Sigmoid colon (tissue), 7 donors: Measurements from ENCODE around the gene TMUB1. TPM values are rescaled to one million over a fixed set of nuclear protein-coding genes. Genes with fewer than 3 reads are reported as not detected.
A peak's percentile ranks its signal among the peaks of the same experiment; 100 is the strongest.

ENCODE experiments used
- DNase-seq: peaks from one replicate; pipeline ENCODE4 v3.0.0-alpha.2; 2019
- H3K27ac ChIP-seq, 4 donors: fragments of 200-600 bp; sonication (generic); one replicate each; pipeline ENCODE4 v1.5.1; 2016 to 2019; ENCODE audit warnings: mild to moderate bottlenecking in 1 of 4
- H3K27me3 ChIP-seq, 3 donors: fragments of 200-600 bp; sonication (generic); one replicate each; pipeline ENCODE4 v1.5.1; 2019; ENCODE audit warnings: mild to moderate bottlenecking in 1 of 3
- H3K36me3 ChIP-seq, 4 donors: fragments of 200-600 bp; sonication (generic); one replicate each; pipeline ENCODE4 v1.5.1; 2016 to 2019
- H3K4me1 ChIP-seq, 4 donors: fragments of 200-600 bp; sonication (generic); one replicate each; pipeline ENCODE4 v1.5.1; 2017 to 2019
- H3K4me3 ChIP-seq, 4 donors: fragments of 200-600 bp; sonication (generic); one replicate each; pipeline ENCODE4 v1.5.1; 2017 to 2019; ENCODE audit warnings: mild to moderate bottlenecking in 2 of 4, moderate library complexity in 1 of 4
- H3K9me3 ChIP-seq, 4 donors: fragments of 200-600 bp in 3 of 4; sonication (generic) in 3 of 4; one replicate each; pipeline versions ENCODE4 v1.5.1 to v1.6.1; 2013 to 2019
- EP300 ChIP-seq, 4 donors: sonication (generic); formaldehyde crosslinking; IDR thresholded peaks; one replicate each; pipeline ENCODE4 v1.6.1; 2017; ENCODE audit warnings: antibody characterized with exemption in 4 of 4
- POLR2A ChIP-seq, 2 donors: fragments of 450-650 bp; IDR thresholded peaks; one replicate each; pipeline ENCODE4 v1.6.1; 2016; ENCODE audit warnings: antibody characterized with exemption in 2 of 2, mild to moderate bottlenecking in 2 of 2, moderate library complexity in 2 of 2
- POLR2AphosphoS5 ChIP-seq, 4 donors: sonication (generic); formaldehyde crosslinking; IDR thresholded peaks; one replicate each; pipeline ENCODE4 v1.6.1; 2017; ENCODE audit warnings: antibody characterized with exemption in 4 of 4
- WGBS, 2 donors: extraction: QIAGEN DNeasy Blood & Tissue Kit; methylation state at CpG; one replicate each; pipeline ENCODE4 v1.1.7; 2013; 5-methylcytosine and 5-hydroxymethylcytosine counted together
- intact Hi-C: fragments of 100-400 bp; cut with DNase I; formaldehyde crosslinking; loops from one replicate; pipeline ENCODE4 v1.15.1; 2023
- polyA plus RNA-seq, 3 donors: library from polyadenylated mRNA; stranded (reverse); fragments of 200-250 nt; gene quantifications; one replicate each; pipeline ENCODE4 v1.2.3, GENCODE V29; 2013
- total RNA-seq, 4 donors: library from RNA; depleted of rRNA; stranded (reverse); fragments of >200 nt; gene quantifications; one replicate each; pipeline ENCODE4 v1.1.0, GENCODE V29; 2016
- TF ChIP-seq, protein P1 (sequence below), 4 experiments: fragments of 450-650 bp in 3 of 4; fragments of 200-600 bp in 1 of 4; IDR thresholded peaks; one replicate each; pipeline ENCODE4 v1.5.1; 2016 to 2019; ENCODE audit warnings: antibody characterized with exemption in 4 of 4, mild to moderate bottlenecking in 3 of 4, moderate library complexity in 2 of 4
- donor health status: healthy with polysubstance abuse.
- donor health status: Bipolar disorder and iron deficiency.
- donor health status: healthy.

The TMUB1 gene
- total and polyA plus RNA-seq, 7 donors, result 33.4 to 74.6 (median 45.0) TPM

DNA sequence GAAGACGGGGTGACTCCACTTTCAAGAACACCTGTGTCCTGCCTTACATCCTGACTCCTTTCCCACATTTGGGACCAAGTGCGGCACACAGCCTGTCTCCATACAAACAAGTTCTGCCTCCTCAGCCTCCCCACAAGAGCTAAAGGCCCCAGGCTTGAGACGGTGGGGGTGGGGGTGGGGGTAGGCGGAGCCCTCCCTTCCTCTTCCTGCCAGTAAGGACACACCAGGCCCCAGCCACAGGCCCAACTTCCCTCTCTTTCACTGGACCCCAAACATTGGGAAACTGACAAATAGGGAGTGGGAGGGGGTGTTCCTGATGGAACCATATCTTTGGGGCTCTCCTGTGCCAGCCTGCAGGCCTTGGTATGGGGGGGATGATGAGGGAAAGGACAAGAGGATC, 30.2 kb downstream of the TMUB1 start:
- peaks cover 0 to 25% (median 19%) of the 10 kb centered on the region in 4 donors for H3K4me1 ChIP-seq
- H3K9me3 ChIP-seq, result no peaks in the 10 kb centered on the region
- no peak overlapping the region for H3K4me3 ChIP-seq
- DNase-seq, result no peak
- H3K27ac ChIP-seq, result no peak overlapping the region
- H3K27me3 ChIP-seq, result peaks cover 0 to 10% (median 0%) of the 10 kb centered on the region in 3 donors
- intact Hi-C loops, result no loop called here
- 71 to 75% methylated on average over 4 of the region's 4 CpGs for WGBS, 2 donors
- peaks cover 0 to 10% (median 0%) of the 10 kb centered on the region in 4 donors for H3K36me3 ChIP-seq
- no peak for TF ChIP-seq POLR2AphosphoS5 (IDR thresholded peaks at IDR 0.05)
- TF ChIP-seq EP300 (IDR thresholded peaks at IDR 0.05), result no peak
- TF ChIP-seq, protein P1, sequence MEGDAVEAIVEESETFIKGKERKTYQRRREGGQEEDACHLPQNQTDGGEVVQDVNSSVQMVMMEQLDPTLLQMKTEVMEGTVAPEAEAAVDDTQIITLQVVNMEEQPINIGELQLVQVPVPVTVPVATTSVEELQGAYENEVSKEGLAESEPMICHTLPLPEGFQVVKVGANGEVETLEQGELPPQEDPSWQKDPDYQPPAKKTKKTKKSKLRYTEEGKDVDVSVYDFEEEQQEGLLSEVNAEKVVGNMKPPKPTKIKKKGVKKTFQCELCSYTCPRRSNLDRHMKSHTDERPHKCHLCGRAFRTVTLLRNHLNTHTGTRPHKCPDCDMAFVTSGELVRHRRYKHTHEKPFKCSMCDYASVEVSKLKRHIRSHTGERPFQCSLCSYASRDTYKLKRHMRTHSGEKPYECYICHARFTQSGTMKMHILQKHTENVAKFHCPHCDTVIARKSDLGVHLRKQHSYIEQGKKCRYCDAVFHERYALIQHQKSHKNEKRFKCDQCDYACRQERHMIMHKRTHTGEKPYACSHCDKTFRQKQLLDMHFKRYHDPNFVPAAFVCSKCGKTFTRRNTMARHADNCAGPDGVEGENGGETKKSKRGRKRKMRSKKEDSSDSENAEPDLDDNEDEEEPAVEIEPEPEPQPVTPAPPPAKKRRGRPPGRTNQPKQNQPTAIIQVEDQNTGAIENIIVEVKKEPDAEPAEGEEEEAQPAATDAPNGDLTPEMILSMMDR (IDR thresholded peaks at IDR 0.05), result no peak
- TF ChIP-seq POLR2A (IDR thresholded peaks at IDR 0.05), result no peak

DNA sequence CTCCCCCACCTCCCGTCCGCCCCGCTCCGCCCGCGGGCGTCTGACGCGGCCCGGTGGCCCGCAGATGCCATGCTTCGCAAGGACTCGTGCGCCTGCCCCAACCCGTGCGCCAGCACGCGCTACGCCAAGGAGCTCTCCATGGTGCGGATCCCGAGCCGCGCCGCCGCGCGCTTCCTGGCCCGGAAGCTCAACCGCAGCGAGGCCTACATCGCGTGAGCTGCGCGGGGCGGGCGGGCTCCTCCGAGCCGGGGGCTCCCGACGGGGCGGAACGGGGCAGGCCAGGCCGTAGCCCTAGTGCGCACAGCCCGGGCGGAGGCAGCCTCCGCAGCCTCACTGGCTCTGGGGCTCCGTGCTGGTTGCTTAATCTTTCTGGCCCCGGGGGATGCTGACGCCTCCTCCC, 32.2 kb downstream of the TMUB1 start:
- H3K9me3 ChIP-seq, result no peaks in the 10 kb centered on the region
- peaks cover 0 to 10% (median 0%) of the 10 kb centered on the region in 3 donors for H3K27me3 ChIP-seq
- TF ChIP-seq, protein P1 (IDR thresholded peaks at IDR 0.05), result no peak
- TF ChIP-seq POLR2AphosphoS5 (IDR thresholded peaks at IDR 0.05), result peak in 2 of 4 donors; percentile 19
- no peak for TF ChIP-seq EP300 (IDR thresholded peaks at IDR 0.05)
- no peak for TF ChIP-seq POLR2A (IDR thresholded peaks at IDR 0.05)
- peak overlapping the region in 1 of 4 donors; percentile 9 for H3K4me3 ChIP-seq
- intact Hi-C loops, result no loop called here
- DNase-seq, result no peak
- H3K36me3 ChIP-seq, result peaks cover 0 to 12% (median 0%) of the 10 kb centered on the region in 4 donors
- WGBS, 2 donors, result 2 to 5% methylated on average over 50 of the region's 50 CpGs
- peaks cover 0 to 29% (median 19%) of the 10 kb centered on the region in 4 donors for H3K4me1 ChIP-seq
- H3K27ac ChIP-seq, result no peak overlapping the region

DNA sequence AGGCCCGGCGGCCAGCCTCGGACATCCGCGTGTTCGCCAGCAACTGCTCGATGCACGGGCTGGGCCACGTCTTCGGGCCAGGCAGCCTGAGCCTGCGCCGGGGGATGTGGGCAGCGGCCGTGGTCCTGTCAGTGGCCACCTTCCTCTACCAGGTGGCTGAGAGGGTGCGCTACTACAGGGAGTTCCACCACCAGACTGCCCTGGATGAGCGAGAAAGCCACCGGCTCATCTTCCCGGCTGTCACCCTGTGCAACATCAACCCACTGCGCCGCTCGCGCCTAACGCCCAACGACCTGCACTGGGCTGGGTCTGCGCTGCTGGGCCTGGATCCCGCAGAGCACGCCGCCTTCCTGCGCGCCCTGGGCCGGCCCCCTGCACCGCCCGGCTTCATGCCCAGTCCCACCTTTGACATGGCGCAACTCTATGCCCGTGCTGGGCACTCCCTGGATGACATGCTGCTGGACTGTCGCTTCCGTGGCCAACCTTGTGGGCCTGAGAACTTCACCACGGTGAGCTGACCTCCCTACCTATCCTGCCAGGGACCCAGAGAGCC, 34.3 kb downstream of the TMUB1 start:
- Histone ChIP-seq H3K27me3 (peaks cover 0 to 10% (median 0%) of the 10 kb centered on the region in 3 donors), H3K9me3 (no peaks in the 10 kb centered on the region), H3K4me3 (no peak overlapping the region), H3K36me3 (peaks cover 0 to 24% (median 6%) of the 10 kb centered on the region in 4 donors), H3K27ac (no peak overlapping the region), H3K4me1 (peaks cover 0 to 29% (median 19%) of the 10 kb centered on the region in 4 donors)
- 91 to 93% methylated on average over 38 of the region's 38 CpGs for WGBS, 2 donors
- TF ChIP-seq, protein P1 (IDR thresholded peaks at IDR 0.05), result no peak
- no peak for TF ChIP-seq POLR2A (IDR thresholded peaks at IDR 0.05)
- no peak for TF ChIP-seq EP300 (IDR thresholded peaks at IDR 0.05)
- TF ChIP-seq POLR2AphosphoS5 (IDR thresholded peaks at IDR 0.05), result no peak
- no peak for DNase-seq
- intact Hi-C loops, result no loop called here

DNA sequence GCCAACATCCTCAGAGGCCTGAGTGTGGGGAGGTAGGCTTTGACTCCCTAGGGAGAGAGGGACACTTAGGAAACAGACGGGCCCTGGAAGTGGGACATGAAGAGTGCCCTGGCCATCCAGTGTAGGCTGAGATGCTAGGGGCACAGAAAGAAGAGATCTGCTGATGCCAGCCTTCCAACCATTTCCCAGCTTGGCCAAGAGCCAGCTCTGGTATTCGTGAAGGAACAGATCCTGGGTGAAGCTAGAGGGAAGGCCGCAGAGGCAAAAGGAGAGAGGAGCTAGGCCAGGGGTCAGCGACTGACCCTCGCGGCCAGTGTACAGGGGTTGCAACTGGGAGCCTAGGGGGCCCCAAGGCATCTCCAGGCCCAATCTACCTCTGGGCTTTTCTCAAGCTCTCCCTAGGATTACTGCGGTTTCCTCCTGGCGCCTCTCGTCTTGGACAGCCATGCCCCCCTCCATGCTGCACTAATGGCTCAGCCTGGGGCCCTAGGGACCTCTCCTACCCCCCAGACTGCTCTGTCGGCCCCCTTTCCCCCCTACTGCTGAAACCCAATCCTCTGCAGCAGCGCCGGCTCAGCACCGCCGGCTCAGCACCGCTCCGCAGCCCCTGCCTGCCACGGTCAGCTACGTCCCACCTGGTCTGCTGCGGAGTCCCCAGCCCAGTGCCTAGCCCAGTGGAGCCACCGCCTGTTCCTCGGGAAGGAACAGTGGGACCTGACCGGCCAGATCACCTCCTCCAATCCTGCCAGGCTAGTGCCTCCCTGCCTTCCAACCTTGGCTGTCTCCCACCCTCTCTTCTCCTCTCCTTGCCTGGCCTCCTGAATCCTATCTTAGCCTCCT, 35.1 kb downstream of the TMUB1 start, which contains the start of gene ASIC3:
Gene ASIC3 (plus strand): TSS at position 556 of the 840 bp plus-strand sequence. CDS start 355 bp downstream, outside the sequence.
- 81 to 84% methylated on average over 22 of the region's 22 CpGs for WGBS, 2 donors
- Histone ChIP-seq H3K27ac (no peak within 1 kb of the TSS), H3K4me1 (peaks cover 0 to 29% (median 19%) of the 10 kb centered on the region in 4 donors)

More for the DNA sequence above, 35.1 kb downstream of the TMUB1 start, which contains the start of gene ASIC3:
- Histone ChIP-seq H3K27me3 (peaks cover 0 to 10% (median 0%) of the 10 kb centered on the region in 3 donors), H3K4me3 (no peak within 1 kb of the TSS), H3K9me3 (no peaks in the 10 kb centered on the region), H3K36me3 (peaks cover 0 to 23% (median 8%) of the 10 kb centered on the region in 4 donors)
- TF ChIP-seq POLR2AphosphoS5 (IDR thresholded peaks at IDR 0.05), result no peak
- TF ChIP-seq POLR2A (IDR thresholded peaks at IDR 0.05), result no peak
- no peak for TF ChIP-seq EP300 (IDR thresholded peaks at IDR 0.05)
- TF ChIP-seq, protein P1 (IDR thresholded peaks at IDR 0.05), result no peak
- no peak for DNase-seq
- intact Hi-C loops, result no loop called here
